Effector memory CD4-positive, alpha-beta T cell (primary cell): ENCODE results near the gene RGS6.

ENCODE experiments used
- DNase-seq, 3 donors: peaks; one replicate each; pipeline ENCODE4 v3.0.0-alpha.2; 2020
- H3K27ac ChIP-seq: 2 replicates; pipeline ENCODE4 v1.7.0; 2013; ENCODE audit warnings: mild to moderate bottlenecking, low read length, moderate library complexity; ENCODE audit not compliant: insufficient read depth, poor library complexity, severe bottlenecking
- H3K27me3 ChIP-seq: replicated peaks from 2 replicates; pipeline ENCODE4 v1.7.0; 2013; ENCODE audit warnings: mild to moderate bottlenecking, low read length; ENCODE audit not compliant: insufficient read depth, control insufficient read depth, poor library complexity, severe bottlenecking
- H3K36me3 ChIP-seq: 2 replicates; pipeline ENCODE4 v1.7.0; 2013; ENCODE audit warnings: mild to moderate bottlenecking, low read length, moderate library complexity; ENCODE audit not compliant: control insufficient read depth, insufficient read depth
- H3K4me1 ChIP-seq: 2 replicates; pipeline ENCODE4 v1.7.0; 2013; ENCODE audit warnings: low read length, mild to moderate bottlenecking; ENCODE audit not compliant: control insufficient read depth, insufficient read depth, poor library complexity, severe bottlenecking
- H3K4me3 ChIP-seq: 2 replicates; pipeline ENCODE4 v1.7.0; 2013; ENCODE audit warnings: low read length, low read depth, mild to moderate bottlenecking; ENCODE audit not compliant: insufficient read depth, poor library complexity, severe bottlenecking
- H3K9me3 ChIP-seq: 2 replicates; pipeline ENCODE4 v1.7.0; 2013; ENCODE audit warnings: mild to moderate bottlenecking, low read length, moderate library complexity; ENCODE audit not compliant: control insufficient read depth

The RGS6 gene

DNA sequence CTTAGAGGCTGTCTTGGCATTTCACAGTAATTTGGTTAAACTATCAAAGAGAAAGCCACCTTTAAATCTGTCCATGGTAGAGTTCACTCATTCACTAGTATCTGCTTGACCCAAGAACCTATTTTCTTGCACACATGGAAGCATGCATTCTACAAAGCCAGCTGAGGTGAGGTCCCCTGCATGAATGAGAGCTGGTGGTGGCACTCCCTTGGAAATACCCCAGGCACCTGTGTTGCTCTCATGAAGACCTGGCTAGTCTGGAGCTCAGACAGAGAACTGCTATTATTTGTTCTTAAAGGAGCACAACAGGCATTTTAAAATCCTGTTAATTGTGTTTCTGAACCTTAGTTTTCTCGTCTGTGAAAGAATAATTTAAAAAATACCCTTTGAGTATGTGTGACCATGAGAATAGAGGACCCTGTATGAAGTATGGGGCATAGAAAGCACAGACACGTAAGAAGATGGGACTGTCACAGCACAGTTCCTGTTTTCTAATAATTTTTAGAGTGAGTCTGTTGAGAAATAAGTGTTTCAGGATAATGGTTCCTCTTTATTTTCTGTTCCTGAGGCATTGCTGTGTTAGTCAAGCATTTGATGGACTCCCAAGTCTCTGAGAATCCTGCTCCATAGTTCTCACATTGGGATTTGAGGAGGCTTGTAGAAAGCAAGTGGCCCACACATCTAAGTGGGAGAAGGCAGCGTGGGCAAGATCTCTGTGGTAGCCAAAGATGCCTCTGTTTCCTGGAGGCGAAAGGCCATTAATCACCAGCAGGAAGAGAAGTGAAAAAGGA lies 10.9 kb downstream of the RGS6 start:
- no peak overlapping the region for H3K27ac ChIP-seq
- H3K9me3 ChIP-seq: no peaks in the 10 kb centered on the region
- H3K4me3 ChIP-seq: no peak overlapping the region
- H3K4me1 ChIP-seq: no peaks in the 10 kb centered on the region
- H3K36me3 ChIP-seq: no peaks in the 10 kb centered on the region
- no peak for DNase-seq
- no peaks in the 10 kb centered on the region for H3K27me3 ChIP-seq

- H3K36me3 ChIP-seq: no peaks in the 10 kb centered on the region
- H3K27ac ChIP-seq: no peak overlapping the region
- H3K9me3 ChIP-seq: no peaks in the 10 kb centered on the region
- H3K4me1 ChIP-seq: no peaks in the 10 kb centered on the region
- no peak overlapping the region for H3K4me3 ChIP-seq
- DNase-seq: no peak
- no peaks in the 10 kb centered on the region for H3K27me3 ChIP-seq
These were observed 11.4 kb downstream of the RGS6 start for GRCh38 chr14:71943695-71944018.

GRCh38 chr14:71947947-71948500 lies 15.8 kb downstream of the RGS6 start:
- H3K9me3 ChIP-seq: no peaks in the 10 kb centered on the region
- no peak for DNase-seq
- no peaks in the 10 kb centered on the region for H3K4me1 ChIP-seq
- H3K27ac ChIP-seq: no peak overlapping the region
- H3K4me3 ChIP-seq: no peak overlapping the region
- no peaks in the 10 kb centered on the region for H3K27me3 ChIP-seq
- H3K36me3 ChIP-seq: no peaks in the 10 kb centered on the region

GRCh38 chr14:71952381-71953363 lies 20.4 kb downstream of the RGS6 start:
- no peak overlapping the region for H3K4me3 ChIP-seq
- H3K36me3 ChIP-seq: no peaks in the 10 kb centered on the region
- H3K27me3 ChIP-seq: no peaks in the 10 kb centered on the region
- no peaks in the 10 kb centered on the region for H3K9me3 ChIP-seq
- no peak overlapping the region for H3K27ac ChIP-seq
- H3K4me1 ChIP-seq: no peaks in the 10 kb centered on the region
- no peak for DNase-seq

- H3K4me3 ChIP-seq: no peak overlapping the region
- no peaks in the 10 kb centered on the region for H3K36me3 ChIP-seq
- no peaks in the 10 kb centered on the region for H3K27me3 ChIP-seq
- no peaks in the 10 kb centered on the region for H3K9me3 ChIP-seq
- no peaks in the 10 kb centered on the region for H3K4me1 ChIP-seq
- no peak overlapping the region for H3K27ac ChIP-seq
- no peak for DNase-seq
These were observed 24.8 kb downstream of the RGS6 start for GRCh38 chr14:71956920-71957563.

- Histone ChIP-seq H3K4me3 (no peak overlapping the region), H3K4me1 (no peaks in the 10 kb centered on the region), H3K9me3 (no peaks in the 10 kb centered on the region), H3K27ac (no peak overlapping the region), H3K36me3 (no peaks in the 10 kb centered on the region), H3K27me3 (no peaks in the 10 kb centered on the region)
- no peak for DNase-seq
These were observed 26.8 kb downstream of the RGS6 start for GRCh38 chr14:71959055-71959454.

GRCh38 chr14:71960494-71961353 lies 28.5 kb downstream of the RGS6 start:
- no peak overlapping the region for H3K4me3 ChIP-seq
- H3K36me3 ChIP-seq: no peaks in the 10 kb centered on the region
- no peak for DNase-seq
- H3K9me3 ChIP-seq: no peaks in the 10 kb centered on the region
- no peaks in the 10 kb centered on the region for H3K27me3 ChIP-seq
- no peaks in the 10 kb centered on the region for H3K4me1 ChIP-seq
- no peak overlapping the region for H3K27ac ChIP-seq

DNA sequence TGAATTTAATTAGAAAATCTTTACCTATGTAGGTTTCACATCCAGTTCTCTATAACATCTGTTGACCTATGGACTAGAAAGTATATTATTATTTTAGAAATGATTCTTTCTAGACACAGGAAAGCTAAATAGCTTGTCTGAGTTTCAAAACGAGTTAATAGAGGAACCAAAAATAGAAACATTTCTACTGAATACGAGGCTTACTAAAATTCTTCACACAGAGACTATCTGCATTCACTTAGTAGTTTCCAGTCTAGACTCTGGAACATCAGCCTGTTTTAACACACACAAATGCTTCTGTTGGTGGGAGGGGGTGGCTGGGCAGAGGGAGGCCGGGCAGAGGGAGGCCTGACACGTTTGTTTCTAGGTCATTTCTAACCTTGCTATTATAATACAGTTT lies 29.7 kb downstream of the RGS6 start:
- H3K36me3 ChIP-seq: no peaks in the 10 kb centered on the region
- no peaks in the 10 kb centered on the region for H3K4me1 ChIP-seq
- no peaks in the 10 kb centered on the region for H3K9me3 ChIP-seq
- no peak overlapping the region for H3K4me3 ChIP-seq
- H3K27me3 ChIP-seq: no peaks in the 10 kb centered on the region
- DNase-seq: no peak
- H3K27ac ChIP-seq: no peak overlapping the region

DNA sequence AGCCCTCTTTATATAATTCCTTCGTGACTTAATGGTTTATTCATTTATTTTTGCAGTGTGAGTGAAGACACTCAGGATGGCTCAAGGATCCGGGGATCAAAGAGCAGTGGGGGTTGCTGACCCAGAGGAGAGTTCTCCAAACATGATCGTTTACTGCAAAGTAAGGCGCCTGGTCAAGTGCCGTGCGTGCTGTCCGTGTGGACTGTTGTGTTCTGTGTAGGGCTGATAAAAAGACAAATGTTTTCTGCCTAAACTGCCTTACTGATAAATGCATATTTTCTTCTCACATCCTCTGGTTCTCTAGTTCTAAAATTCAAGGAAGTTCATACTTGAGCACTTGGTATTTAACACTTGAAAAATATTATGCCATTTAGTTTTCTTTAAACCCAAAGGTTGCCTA lies 32.5 kb downstream of the RGS6 start:
- H3K27me3 ChIP-seq: no peaks in the 10 kb centered on the region
- H3K9me3 ChIP-seq: no peaks in the 10 kb centered on the region
- no peaks in the 10 kb centered on the region for H3K36me3 ChIP-seq
- DNase-seq: no peak
- H3K4me3 ChIP-seq: no peak overlapping the region
- no peak overlapping the region for H3K27ac ChIP-seq
- H3K4me1 ChIP-seq: no peaks in the 10 kb centered on the region
